ENCODE results near the gene PCDHGA9.

GRCh38 chr5:141356950-141357349 lies 45.6 kb upstream of the PCDHGA9 start:
- TF ChIP-seq CTCF (conservative IDR thresholded peaks at IDR 0.05) = no peak
- TF ChIP-seq ZFX (IDR thresholded peaks at IDR 0.05) = no peak

Data from C4-2B (cell line).